GM18498 (cell line): ENCODE measurements around the gene RTN4.

ENCODE experiments used
- ATAC-seq: cut with Tn5 transposase; IDR thresholded peaks from one replicate; pipeline ENCODE4 v1.9.1; 2021; ENCODE audit warnings: mild to moderate bottlenecking, moderate library complexity; ENCODE audit not compliant: unreplicated experiment

Gene RTN4

DNA sequence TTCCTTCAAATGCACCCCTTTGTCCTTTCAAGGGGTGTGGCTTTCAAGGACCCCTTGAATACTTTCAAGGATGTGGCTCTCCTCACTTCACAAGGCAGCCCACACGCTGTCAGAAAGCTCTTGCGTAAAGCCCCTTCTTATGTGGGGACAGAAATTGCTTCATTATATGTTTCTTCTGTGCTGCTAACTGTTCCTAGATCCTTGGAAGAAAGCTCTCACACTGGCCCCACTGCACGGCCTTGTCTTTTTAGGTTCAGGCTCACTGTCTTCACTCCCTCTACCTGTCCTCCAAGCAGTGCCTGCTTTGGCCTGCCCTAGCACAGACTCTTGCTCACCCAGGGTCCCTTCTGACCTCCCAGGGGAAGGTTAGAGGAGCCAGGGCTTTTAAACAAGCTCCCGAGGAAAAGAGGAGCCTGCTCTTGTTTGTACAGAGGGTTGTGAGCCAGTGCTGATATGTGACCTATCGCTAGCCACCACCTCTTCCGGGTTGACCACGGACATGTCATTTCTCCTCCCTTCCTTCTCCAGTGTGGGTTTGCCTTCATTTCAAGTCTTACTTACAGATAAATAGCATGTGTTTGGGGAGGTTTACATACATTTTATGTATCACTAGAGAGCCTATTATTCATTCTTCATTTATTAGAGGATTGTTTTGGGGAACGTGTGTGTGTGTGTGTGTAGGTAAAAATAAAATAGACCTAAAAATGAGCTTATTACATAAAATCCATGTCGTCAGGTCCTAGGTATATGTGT is 94.7 kb downstream of the RTN4 start:
- ATAC-seq, result no peak

DNA sequence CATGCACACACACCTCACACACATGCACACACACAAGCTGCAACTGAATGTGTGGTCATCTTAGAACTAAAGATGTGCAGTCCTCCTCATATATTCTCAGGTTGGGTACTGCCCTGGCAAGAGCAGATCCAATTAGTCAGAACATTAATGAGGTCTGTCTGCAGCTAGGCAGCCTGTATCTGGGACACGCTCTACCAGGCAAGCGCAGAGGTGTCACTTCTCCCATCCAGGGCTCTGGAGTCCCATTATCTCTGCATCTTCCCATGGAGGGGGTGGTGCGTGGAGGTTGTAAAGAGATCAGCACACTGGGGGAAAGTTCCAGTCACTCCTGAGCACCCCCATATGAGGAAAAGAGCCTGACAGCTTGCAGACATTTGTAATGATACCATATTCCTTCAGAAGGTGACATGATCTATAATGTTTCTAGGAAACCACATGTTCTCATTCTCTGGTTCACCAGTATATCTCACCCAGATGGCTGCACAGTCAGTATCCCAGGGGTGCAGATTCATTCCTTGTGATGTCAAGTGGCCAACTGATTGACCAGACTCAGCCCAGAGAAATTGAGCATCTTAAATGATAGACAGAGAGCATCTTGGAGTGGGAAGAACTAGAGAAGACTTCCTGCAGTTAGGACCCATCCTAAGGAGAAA is 95.4 kb downstream of the RTN4 start:
- ATAC-seq, result no peak

DNA sequence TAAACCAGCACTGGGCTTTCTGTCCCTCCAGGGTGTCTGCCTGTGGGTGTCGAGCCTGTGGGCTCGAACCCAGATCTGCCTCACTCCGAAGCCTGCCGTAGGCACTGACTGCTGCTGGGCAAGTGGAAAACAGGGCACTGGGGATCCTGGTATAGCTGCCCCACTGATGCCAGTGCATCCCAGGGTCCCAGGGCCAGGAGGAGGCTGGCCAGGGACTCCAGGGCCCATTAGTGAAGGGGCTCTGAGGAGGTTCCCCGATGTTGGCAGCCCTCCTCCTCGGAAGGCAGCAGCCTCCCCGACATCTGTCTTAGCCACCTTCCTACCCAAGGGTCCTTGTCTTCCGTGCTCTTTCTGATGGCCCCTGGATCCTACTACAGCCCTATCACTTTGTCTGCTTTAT is 96.1 kb downstream of the RTN4 start:
- ATAC-seq, result no peak

DNA sequence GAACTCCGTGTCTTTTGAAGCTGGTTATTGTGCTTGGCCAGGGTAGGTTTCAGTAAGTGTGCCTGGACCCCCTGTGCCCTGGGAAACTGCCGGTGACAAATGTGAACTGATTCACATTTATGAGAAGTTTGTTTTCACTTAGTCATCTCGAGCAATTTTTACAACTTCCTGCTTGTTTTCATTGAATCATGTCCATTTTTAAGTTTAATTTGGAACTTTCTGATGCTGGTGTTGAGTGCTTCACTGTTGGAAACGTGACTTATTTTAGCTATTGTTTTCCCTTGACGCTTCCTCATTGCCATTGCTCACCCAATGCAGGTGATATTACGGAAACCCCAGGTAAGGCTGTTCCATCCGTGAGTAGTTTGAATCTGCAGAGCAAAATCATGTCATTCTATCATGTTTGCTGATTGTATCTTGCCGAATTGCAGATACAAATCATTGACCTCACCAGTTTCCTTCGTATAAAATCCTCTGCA is 97.2 kb downstream of the RTN4 start:
- ATAC-seq, result no peak

DNA sequence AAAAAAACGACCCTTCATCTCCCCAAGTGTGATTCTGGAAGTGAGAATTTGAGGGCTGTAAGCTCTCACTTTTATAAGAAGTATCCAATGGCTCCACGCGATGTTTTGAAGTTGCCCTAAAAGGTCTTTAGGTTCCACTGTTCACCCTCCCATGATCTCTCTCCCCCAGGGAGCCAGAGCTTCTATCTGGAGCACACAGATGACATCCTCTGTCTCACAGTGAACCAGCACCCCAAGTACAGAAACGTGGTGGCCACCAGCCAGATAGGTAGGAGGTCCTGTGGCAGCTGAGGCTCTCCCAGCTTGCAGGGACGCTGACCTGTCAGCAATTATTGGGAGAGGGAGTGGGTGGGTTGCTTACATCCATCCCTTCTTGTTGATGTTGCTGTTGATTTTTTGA is 97.8 kb downstream of the RTN4 start:
- no peak for ATAC-seq

DNA sequence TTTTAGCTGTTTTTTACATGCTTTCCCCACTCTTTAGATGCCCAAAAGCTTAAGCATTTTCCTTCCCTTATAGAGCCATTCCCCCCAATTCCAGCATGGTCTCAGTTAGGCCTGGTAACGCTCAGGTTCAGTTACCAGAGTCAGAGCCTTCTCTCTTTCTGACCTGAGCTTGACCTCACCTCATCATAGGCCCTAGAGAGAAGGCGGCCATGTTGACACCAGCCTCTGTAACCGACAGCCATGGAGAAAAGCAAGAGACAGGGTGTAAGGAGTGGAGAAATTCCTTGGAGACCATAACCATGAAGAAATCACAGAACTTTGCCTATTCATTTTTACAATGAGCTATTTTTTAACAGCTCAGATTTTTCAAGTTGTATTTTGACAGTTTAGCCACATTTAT is 99.4 kb downstream of the RTN4 start:
- no peak for ATAC-seq

DNA sequence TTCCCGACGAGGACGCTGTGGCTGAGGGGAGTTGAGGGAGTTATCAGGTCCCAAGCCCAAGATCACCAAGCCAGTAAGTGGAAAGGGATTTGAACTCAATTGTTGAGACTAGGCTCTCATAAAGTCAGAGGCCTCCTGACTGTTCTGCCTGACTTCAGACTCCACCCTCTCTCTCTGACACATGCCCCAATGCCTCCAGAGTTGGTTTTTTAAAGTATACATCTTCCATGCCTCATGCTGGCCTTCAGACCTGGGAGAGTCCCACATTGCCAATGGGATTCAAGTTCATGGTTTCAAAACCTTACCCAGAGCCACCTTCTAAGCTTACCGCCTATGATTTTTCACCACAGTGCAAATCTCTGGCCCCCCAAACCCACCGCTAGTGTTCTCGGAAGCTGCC is 100.8 kb downstream of the RTN4 start:
- ATAC-seq, result no peak

DNA sequence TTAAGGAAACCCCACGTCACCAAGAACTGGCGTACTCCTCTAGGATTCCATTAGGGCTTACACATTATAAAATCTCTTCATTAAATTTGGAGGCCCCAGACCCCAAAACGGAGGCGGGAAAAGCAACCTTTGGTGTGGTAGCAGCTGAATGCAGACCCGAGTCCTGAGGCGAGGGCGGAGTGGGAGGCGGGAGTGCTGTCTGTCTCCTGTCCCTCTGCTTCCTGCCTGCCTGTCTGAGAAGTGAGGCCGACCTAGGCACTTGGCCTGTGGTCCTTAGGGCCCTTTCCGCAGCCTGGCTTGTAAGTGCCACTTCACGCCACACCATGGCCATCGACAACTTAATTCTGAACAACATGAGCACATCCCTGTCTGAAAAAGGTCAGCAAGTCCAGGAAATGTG is 102.1 kb downstream of the RTN4 start:
- ATAC-seq, result no peak

DNA sequence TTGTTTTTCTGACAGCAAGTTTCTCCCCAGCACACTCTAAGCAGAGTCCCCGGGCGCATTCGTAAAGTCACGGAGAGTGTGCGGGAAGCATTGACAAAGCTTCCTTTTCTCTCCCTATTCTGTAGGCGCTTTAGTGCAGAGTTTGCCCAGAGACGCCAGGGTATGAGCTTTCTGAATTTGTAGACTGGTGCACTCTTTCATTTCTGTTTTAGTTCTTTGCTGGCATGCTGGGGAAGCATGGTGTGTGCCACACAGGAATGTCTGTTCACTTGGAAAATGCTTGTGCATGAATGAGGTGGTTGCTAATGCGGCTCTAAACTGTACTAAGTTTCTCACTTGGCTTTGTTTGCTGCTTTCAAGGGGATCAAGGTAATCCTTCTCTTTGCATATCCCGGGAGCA is 102.6 kb downstream of the RTN4 start:
- no peak for ATAC-seq

DNA sequence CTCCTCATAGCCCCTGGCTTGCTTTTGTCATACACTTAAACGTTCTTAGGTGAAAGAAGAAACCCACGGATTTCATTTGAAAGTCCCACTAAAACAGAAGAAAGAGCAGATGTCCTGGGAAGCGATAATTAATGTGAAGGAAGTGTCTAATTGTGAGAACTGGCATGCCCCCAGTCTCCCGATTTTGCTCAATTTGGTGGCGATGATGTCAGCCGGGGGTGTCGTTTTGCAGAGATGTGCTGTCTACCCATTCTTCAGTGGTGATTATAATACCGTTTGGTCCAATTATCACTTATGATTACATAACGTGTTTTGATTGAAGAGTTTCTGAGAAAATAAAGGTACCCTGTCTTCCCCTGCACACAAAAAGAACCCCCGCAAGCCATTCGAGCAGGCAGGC is 103.1 kb downstream of the RTN4 start:
- no peak for ATAC-seq

DNA sequence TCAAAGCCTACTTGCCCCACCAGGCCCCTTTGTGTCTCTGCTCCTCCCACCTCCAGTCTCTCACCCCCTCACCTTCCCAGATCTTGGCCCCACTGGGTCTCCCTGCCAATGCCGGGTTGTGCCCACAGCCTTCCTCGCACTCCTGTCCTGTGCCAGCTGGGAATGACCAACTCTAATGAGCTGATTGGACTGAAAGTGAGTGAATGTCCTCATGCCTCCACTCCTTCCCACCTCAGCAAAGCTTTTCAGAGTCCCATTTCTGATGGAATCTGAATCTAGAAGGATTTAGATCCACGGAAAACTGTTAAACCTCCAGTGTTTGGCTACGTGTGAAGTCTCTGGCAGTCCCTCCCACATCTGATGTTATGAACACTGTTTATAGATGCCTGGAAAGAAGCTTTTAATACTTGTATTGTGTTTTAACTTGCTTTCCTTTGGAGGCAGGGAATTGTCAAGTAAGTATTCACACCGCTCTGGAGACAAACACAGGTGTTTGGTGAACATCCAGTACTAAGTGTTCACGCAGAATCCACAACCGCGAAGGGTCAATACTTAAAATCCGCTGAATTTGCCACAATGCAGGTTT is 103.9 kb downstream of the RTN4 start:
- ATAC-seq, result no peak

DNA sequence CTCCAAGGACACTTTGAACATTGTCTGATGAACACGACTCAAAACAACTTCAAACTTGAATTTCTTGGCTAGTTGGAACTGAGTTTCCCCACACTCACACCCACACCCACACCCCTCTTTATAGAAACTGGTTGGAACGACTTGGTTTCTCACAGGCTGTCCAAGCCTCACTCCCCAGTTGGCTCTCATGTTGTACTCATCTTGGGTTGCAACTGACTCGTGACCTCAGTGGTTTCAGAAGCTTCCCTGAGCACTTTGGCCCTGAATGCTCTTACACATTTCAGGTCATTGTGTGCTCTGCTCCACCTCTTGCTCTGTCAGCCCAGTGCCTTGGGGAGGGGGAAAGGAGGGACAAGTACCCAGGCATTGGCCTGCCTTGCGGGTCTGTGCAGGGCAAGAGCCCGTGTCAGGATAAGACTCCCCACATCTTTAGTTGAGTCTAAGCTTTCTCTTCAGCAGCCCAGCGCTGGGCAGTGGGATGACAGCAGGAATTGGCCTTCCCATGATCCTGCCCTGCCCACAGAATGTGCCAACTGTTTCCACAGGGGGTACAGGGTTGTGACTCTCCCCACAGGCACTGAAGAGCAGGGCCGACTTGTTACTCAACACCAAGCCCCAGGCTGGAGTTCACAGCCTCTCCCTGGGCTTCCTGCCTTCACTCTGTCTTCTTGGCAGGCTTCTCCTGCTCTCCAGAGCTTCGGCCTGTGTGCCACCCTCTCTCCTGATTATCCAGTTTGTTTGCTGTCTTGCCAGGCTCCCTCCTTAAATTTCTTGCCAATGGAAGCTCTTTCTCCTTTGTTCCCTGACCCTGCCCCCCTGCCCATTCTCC is 104.6 kb downstream of the RTN4 start:
- ATAC-seq, result peak; percentile 78

DNA sequence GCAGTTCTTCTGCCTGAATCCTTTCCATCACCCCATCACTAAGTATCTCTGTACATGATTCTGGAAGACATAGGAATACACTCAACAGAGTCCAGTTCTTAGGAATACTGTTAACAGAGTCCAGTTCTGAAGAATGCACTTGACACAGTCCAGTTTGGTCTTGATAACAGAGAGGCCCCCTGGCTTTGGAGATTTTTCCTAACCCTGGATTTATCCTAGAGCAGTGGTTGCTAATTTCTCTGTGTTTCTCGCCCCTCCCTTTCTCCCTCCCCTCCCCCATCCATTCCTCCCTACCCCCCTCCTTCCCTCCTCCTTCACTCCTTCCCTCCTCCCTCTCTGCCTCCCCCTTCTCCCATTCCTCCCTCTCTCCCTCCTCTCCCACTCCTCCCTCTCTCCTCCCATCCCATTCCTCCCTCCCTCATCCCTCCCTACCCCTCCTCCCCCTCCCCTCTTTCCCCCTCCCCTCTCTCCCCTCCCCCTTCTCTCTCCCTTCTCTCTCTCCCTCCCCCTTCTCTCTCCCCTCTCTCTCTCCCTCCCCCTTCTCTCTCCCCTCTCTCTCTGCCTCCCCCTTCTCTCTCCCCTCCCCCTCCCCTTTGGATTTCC is 105.4 kb downstream of the RTN4 start:
- no peak for ATAC-seq

DNA sequence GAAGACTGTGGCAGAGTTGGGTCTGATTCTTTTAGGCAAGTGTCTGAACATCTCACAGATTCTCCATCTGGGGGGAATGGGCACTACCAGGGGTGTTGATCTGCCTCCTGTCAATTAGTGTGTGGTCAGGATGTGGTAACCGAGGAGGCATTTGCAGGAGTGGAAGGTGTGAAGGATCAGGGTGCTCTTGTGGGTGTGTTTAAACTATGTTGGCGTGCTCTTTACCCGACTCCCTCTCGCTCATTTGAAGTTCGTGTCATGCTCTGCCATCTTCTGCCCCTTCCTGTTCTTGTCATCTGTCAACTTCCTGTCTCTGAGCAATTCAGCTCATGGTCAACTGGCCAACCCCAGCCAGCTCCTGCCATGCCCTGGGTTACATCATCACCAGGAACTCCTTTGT is 107.9 kb downstream of the RTN4 start:
- ATAC-seq, result no peak

DNA sequence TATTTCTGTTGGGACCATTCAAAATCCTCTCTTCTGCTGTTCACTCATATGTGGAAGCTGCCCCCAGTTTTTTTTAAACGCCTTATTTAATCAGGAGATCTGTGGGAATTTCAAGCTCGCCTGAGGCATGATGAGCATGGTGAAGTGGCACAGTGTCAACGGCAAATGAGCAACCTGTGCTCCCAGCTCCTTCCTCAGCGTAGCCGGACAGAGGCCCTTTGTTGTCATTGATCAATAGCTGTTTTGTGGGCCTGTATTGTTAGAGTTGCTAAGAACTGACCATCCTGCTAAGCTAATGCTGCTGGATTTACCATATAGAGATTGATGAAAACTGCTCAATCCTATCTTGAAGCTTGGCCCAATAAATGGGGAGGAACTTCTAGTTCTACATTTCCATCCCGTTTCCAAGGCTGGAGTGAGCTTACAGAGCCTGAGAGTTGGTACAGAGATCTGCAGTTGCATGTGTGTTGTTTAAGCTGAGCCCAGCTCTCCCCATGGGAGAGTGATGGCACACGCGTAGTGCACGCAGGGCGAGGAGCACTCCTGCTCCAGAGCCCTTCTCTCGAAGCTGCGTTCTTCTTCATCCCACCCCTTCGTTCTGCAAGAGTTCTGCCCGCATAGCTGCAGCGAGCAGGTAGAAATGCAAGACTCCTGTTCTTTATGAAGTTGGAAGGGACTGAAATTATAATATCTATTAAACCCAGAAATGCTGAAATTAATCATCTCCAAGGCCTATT is 108.8 kb downstream of the RTN4 start:
- ATAC-seq, result no peak

DNA sequence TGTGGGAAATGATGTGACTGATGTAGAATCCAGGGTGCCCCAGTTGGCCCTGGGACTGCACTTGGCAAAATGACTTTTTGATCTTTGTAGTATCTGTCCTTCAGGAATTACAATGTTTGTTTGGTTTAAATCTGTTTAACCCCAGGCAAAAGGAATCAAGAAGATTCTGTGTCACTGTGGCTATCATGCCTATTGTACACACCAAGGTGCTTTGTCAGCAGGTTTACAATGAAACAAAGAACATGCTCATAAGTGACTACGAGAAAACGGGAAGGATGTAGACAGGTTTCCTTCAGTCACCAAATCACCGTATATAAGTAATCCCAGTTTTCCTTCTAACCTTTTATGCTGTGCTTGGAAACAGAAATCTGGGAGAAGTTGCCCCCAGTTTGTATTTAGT is 109.5 kb downstream of the RTN4 start:
- ATAC-seq, result no peak

DNA sequence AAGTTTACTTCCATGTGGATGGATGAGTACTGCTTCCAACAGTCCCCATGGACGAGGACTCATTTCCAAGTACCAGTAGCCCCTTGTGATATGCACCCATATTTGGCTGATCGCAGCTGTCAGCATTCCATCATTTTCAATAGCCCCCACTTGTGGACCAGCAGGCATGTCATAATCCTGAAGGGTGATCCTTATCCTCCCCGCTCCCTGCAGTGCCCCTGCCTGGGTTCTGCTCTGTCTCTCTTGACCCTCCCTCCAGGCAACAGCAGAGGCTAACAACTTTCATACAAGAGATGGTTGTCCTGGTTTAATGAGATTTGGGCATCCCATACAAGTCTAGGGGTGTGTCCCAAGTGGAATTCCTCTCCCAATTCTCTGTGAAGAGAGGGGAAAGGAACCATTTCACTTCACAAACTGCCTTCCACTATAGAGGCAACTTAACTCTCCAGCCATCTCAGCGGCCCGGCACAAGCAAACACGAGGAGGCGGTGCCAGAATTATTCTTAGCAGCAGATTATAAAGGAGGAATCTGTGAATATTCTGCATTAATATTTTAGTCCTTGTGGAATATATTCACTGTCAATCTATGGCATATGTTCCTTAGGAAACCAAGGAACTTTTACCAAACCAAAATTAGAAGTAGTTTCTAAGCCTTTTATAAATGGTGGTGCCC is 110.7 kb downstream of the RTN4 start:
- ATAC-seq, result no peak

DNA sequence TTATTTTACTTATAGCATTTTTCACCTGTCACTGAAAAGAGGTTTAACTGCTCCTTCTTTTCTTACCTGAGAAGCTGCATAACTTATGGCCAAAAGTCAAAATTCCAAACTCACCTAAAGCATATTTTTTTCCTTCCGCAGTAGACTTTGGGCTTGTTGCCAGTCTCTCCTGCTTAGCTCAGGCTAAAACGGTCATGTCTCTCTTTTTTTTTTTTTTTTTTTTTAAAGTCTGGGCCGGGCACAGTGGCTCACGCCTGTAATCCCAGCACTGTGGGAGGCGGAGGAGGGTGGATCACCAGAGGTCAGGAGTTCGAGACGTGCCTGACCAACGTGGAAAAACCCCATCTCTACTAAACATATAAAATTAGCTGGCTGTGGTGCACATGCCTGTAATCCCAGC is 113.5 kb downstream of the RTN4 start:
- no peak for ATAC-seq

DNA sequence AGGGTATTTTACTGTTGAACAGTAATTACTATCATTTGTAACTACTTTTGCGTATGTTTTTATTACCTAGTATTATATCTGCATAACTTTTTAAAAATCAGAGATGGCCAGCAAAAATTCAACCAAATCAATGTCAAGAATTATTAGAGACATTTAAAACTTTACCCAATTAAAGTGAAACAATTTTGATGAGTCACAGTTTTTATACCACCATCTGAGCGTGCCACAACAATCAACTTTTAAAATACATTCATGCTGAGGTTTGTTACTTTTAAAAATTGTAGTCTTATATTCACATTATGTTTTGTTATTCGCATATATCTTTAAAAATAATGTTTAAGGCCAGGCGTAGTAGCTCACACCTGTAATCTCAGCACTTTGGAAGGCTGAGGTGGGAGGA is 114.9 kb downstream of the RTN4 start:
- ATAC-seq, result no peak

DNA sequence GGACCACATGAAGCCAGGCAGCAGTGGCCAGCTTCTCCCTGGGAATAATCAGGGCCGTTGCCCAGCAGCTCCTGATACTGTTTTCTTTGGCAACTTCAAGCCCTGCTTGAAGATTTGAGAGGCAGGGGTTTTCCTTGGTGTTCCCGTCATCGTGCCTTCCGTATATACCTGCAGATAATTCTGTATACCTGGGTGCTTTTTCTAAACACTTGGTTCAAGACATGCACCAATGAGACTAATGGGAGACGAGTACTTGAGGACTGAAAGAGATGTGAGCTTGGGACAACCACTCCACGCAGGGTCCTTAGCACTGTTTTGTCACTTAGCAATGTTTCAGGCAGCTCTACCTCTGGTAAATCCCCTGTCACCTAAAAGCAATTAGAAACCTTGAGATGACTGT is 118.8 kb downstream of the RTN4 start:
- ATAC-seq, result no peak
